Body of pancreas (tissue), 4 donors: ENCODE measurements around the gene SLC6A9.

Experiments used
- POLR2A ChIP-seq, 3 donors: fragments of 450-650 bp; IDR thresholded peaks; one replicate each; pipeline ENCODE4 v1.6.1; 2016; ENCODE audit warnings: antibody characterized with exemption in 3 of 3, mild to moderate bottlenecking in 2 of 3
- TF ChIP-seq, protein P1 (sequence below), 7 experiments: fragments of 450-650 bp in 4 of 7; fragments of 200-600 bp in 3 of 7; sonication (generic) in 3 of 7; IDR thresholded peaks; one replicate each; pipeline ENCODE4 v1.5.1; 2016 to 2019; ENCODE audit warnings: antibody characterized with exemption in 7 of 7

DNA sequence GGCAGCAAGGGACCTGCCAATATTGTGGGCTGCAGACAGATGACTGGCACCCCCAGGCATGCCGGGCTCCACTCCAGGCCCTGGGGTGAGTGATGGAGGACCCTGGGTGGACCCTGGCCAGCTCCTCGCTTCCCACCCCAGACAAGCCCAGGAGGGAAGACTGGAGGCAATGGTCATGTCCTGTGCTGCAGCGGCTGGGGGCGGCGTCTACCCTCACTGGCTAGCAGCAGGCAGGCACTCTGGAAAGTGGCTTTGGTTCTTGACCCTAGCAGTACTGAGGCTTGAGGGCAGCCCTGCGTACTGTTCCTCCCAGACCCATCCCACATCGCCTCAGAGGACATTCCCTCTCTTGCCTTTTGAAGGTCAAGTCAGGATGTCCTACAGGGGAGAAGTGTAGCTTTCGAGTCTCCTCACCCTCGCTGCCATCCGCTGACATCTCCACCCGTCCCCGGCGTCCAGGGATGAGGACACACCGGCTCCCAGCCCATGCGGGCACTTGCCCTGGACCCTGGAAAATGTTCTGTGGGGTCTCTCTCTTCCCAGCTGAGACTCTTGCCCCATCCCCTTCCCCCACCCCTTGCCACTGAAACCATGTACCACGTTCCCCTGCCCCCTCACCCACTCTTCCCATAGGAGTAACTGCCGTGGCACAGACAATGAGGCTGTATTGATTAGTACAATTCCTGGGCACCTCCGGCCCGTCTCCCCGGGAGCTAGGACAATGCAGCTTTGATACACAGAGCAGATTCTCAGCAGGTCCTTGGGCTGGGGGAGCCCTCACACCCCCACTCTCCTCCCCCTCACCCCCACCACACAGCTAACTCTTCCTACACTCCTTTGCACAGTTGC lies 15.0 kb downstream of the SLC6A9 start:
- TF ChIP-seq, protein P1, sequence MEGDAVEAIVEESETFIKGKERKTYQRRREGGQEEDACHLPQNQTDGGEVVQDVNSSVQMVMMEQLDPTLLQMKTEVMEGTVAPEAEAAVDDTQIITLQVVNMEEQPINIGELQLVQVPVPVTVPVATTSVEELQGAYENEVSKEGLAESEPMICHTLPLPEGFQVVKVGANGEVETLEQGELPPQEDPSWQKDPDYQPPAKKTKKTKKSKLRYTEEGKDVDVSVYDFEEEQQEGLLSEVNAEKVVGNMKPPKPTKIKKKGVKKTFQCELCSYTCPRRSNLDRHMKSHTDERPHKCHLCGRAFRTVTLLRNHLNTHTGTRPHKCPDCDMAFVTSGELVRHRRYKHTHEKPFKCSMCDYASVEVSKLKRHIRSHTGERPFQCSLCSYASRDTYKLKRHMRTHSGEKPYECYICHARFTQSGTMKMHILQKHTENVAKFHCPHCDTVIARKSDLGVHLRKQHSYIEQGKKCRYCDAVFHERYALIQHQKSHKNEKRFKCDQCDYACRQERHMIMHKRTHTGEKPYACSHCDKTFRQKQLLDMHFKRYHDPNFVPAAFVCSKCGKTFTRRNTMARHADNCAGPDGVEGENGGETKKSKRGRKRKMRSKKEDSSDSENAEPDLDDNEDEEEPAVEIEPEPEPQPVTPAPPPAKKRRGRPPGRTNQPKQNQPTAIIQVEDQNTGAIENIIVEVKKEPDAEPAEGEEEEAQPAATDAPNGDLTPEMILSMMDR (IDR thresholded peaks at IDR 0.05): no peak
- no peak for TF ChIP-seq POLR2A (IDR thresholded peaks at IDR 0.05)
